Amygdala (tissue), 56 donors: ENCODE measurements around the gene CHTF18.
"Not testable (repeated sequence)": the region's sequence is repeated elsewhere in the genome, so short reads cannot be mapped to it uniquely, and the experiment has no call there.

Experiments used
- DNase-seq, 56 donors: peaks; one replicate each; lab custom pipeline; 2025; lab: John Stamatoyannopoulos, UW

Gene CHTF18

DNA sequence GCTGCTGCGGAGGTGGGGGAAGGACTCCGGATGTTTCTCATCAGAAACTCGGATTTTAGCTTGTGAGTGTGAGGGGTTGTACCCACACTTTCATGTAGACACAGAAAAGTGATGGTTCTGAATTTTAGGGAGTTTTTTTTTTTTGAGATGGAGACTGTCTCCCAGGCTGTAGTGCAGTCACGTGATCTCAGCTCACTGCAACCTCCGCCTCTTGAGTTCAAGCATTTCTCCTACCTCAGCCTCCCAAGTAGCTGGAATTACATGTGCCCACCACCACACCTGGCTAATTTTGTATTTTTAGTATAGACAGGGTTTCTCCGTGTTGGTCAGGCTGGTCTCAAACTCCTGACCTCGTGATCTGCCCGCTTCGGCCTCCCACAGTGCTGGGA lies 34.5 kb downstream of the CHTF18 start:
- DNase-seq = no peak

DNA sequence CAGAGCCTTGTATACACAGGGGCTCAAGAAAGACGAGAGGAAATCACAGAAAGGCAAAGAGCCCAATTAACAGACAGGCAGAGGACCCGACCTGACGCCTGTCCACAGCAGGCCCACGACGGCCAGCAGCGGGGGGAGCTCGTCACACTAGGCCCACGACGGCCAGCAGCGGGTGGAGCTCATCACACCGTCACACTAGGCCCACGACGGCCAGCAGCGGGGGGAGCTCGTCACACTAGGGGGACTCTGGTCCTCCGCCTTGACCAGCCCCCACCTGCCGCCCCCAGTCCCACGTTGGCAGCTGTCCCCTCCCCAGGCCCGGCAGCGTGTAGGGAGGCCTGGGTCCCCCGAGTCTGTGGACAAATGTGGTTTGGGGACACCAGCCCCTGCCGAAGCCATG lies 35.8 kb downstream of the CHTF18 start:
- DNase-seq = no peak

DNA sequence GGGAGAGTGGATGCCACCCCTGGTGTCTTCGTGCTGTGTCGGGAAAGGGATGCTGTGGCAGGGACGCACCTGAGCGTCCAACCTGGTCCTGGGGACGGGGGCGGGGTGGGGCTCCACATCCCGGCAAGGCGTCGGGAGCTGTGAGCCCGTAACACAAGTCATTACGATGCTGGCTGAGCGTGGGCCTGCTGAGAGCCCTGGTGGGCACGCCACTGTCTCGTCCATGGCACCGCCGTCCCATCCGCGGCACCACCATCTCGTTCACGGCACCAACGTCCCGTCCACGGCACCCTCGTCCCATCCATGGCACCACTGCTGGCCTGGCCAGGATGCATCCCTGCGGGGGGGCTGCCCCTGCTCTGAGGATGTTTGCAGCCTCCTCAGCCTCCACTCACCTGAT lies 36.2 kb downstream of the CHTF18 start:
- no peak for DNase-seq

DNA sequence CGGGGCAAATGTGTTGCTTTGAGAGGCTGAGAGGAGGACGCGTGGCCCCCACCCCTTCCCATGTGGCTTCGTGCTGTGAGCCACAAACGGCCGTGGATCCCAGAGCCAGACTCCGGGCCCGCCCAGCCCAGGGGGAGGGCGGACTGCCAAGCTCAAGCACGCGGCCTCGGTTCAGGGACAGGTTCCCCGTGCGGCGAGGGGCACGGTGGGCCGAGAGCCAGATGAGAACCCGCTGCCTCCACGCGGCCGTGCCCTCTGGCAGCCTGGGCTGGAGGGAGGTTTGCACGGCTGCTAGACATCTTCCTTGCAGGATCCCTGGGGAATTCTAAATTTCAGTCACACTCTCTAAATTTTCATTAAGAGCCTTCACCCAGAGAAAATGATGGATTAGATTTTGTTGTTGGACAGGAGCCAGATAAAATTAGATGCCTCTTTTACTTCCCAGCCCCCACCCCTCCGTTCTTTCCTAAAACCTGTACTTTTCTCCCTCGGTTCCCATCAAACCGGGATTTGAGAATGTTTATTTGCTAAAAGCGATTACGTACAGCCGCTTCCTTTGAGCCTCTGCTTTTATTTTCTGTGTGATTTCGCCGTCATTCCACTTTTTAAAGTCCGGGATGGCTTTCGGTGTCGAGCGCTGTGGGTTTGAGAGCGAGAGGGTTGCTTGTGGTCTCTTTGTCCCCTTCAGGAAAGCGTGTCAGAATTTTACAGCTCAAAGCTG lies 37.1 kb downstream of the CHTF18 start:
- DNase-seq = peak in 31 of 56 donors; percentile 4 to 77 (median 38)

DNA sequence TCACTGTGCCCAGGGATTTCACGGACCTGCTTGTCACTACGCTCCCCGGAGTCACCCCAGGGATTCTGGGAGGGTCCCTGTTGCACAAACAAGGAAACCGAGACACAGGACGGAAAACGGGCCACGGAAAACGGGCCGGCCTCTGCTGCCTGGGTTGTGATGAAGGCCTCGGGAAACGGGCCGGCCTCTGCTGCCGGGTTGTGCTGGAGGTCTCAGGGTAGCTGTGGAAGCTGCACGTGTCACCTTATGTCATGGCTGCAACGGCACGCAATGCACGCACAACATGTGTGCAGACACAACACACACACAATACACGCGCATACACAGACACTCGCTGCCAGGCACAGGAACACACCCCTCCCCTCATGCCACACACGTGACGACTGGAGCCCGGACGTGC lies 39.1 kb downstream of the CHTF18 start:
- no peak for DNase-seq

DNA sequence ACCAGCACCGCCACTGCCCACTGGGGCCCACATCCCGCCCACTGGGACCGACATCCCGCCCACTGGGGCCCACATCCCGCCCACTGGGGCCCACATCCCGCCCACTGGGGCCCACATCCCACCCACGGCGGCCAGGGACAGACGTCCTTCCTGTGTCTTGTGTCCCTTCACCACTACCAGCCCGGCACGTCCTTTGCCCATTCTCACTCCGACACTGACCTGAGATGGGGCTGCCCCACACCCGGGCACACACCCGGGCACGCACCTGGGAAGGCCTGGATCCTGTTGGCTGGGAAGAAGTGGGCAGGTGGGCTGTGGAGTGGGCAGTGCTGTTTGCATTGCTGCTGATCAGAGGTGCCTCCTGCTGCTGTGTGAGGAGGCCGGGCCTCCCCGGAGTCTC lies 40.5 kb downstream of the CHTF18 start:
- DNase-seq = no peak

DNA sequence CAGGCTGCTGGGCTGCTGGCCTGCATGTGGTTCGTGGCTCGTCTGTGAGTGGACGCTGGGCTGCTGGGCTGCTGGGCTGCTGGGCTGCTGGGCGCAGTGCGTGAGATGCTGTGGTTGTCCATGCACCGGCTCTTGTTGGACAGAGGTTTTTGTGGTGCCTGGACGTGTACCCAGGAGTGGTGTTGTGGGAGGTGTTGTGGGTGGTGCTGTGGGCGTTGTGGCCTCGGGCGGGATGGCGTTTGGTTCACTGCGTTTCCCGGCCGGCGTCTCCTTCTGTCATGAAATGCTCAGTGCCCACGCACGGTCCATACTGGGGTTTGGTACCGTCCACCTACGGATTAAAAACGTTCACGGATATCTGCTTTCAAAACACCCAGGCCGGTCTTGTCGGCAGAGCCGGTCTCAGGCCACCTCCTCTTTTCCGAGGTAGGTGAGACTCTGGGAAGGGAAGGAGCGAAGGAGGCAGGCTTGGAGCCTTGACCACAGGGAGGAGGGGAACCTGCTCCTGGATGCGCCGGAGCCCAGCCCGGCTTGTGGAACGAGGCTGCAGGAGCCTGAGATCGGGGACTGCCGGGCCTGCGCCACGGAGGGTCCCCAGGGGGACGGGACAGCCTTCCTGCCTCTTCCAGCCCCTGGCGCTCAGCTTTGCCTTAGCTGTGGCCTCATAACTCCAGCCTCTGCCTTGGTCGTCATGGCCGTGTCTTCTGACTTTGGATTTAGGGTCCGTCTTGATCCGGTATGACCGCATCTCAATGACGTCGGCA lies 41.9 kb downstream of the CHTF18 start:
- no peak for DNase-seq

DNA sequence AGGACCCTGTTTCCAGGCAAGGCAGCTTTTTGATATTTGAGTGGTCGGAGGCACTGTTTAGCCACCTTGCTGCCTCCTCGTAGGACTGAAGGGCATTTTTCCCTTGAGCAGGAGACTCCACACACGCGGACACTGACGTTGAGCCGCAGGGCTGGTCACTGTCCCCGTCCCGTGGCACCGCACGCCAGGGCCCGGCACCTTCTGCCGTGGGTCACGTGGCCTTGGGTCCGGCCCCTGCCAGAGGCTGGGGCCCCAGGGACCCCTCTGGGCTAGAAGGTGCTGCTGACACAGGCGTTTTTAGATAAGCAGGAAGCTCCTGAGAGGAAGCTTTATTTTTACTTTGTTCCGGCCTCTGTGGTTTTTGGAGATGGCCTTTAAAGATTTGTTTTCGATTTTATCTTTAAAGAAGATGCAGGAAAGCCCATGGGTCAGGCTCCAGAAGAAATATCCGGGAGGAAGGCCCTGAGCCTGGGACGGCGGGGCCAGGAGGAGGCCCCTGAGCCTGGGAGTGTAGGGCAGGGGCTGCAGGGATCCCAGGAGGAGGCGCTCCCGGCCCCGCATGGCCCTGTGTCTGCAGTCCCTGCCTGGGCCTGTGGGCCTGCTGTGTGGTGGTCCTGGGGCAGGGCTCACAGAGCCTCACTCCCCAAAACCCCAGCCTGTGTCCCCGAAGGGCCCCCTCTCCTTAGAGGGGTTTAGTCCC lies 42.6 kb downstream of the CHTF18 start:
- DNase-seq = no peak

DNA sequence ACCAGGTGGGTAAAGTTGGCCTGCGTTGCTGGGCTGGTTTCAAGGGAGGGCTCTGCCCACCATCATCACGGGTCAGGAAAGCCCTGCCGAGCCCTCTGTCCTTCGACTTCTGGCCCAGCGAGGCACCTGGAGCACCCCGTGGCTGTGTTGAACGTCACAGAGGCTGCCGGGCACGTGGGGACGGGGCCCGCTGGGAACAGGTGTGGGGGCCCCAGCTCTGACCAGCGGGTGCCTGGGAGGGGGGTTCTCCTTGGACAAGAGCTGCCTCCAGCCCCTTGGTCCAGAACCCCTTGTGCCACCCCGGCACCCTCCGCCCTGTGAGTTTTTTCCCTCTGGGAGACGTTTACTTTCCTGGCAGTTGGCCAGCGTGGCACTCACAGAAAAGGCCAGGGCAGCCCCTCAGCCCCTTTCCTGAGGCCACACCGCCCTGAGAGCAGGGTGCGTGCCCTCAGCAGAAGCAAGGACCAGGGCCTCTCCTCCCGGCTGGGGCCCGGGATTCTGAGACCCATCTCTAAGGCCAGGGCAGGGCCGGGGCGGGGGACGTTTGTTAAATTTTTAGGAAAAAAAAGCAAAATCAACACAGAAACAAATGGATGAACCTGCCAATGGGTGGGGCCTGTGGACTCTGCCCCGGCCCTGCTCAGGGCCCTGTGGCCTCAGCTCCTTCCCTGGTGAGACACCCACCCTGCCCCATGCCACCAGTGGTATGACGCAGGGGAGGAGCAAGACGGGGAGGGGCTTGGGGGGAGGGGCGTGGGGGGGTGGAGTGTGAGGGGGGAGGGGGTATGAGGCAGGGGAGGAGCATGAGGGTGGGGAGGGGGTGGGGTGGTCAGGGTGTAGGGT lies 43.4 kb downstream of the CHTF18 start:
- DNase-seq = no peak

DNA sequence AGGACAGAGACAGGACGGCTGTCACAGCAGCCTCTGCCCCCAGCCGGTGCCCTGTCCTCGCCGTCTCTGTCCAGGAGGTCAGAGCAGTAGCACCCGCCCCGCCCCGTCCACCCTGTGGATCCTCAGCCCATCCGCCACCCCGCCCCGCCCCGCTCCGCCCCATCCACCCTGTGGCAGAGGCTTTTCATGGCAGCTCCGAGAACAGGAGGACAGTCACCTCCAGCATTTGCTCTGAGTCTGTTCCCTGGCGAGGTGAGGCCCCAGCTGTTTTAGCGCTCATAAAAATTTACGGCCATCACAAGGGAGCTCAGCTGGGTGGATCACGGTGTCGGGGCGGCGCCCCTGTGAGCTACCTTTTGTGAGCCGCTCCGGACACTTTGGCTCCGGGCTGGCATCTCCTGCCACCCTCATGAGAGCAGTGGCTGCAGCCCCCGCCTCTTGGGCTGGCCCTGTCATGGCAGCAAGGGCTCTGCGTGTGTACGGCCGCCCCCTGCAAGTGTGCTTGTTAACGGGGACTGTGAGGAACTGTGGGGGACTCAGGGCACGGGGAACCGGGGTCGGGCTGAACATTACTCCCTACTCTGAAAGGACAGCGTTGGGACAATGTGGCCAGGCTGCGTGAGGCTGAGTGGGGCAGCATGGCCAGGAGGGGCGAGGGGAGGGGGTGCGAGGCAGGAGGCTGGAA lies 44.4 kb downstream of the CHTF18 start:
- DNase-seq = no peak

DNA sequence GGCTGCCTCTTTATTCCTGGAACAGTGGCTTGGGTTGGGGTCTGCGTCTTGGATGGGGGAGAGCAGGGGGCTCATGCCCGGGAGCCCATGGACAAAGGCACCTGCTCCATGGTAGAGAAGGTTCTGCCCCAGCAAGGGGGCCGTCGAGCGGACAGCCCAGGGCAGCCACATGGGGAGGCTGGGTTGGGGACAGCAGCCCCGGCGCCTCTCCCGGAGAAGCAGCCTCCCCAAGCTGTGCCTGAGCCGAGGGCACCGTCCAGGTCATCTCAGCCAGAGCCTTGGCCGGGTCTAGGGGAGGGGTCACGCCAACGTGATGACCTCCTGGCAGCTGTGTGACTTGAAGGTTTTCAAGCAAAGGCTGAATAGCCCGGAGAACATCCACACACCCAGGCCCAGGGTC lies 45.0 kb downstream of the CHTF18 start:
- no peak for DNase-seq

DNA sequence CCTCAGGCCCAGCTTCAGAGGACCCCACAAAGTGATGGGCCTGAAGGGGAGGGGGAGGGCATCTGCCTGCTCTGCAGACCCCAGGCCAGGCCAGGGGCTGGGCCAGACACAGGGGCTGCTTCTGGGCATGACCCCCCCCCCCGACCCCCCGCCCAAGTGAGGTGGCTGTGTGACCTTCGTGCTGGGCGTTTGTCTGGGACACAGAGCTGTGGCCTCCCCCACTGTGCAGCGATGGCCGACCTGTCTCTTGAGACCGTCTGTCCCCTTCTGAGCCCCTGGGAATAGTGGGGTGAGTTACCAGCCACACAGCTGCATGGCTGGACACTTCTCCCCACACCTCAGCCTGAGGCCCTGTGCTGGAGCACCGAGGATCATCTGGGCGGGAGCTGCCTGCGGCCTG lies 47.0 kb downstream of the CHTF18 start:
- DNase-seq = no peak

DNA sequence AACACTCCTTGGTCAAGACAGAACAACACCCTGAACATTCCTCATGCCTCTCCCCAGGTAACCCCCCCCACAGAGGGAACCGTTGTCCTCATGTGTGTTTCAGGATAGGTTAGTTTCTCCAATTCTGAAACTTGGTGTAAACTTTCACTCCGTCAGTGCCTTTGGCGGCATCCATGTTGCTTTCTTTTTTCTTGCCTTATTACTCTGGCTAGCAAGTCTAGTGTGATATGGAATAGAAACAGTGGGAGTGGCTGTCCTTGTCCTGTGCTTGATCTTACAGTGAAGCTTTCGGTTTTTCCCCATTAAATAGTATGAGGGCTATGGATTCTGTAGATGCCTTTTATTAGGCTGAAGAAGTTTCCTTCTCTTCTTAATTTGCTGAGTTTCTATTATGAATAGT lies 47.8 kb downstream of the CHTF18 start:
- DNase-seq = no peak

DNA sequence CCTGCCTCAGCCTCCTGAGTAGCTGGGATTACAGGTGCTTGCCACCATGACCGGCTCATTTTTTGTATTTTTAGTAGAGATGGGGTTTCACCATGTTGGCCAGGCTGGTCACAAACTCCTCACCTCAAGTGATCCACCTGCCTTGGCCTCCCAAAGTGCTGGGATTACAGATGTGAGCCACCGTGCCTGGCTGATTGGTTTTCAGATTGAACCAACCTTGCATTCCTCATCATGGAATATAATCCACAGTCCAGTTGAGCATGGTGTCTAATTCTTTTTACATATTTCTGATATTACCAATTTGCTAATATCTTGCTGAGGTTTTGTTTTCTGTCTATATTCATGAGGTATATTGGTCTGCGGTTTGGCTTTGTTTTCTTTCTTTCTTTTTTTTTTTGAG lies 48.4 kb downstream of the CHTF18 start:
- DNase-seq = not testable (repeated sequence)

DNA sequence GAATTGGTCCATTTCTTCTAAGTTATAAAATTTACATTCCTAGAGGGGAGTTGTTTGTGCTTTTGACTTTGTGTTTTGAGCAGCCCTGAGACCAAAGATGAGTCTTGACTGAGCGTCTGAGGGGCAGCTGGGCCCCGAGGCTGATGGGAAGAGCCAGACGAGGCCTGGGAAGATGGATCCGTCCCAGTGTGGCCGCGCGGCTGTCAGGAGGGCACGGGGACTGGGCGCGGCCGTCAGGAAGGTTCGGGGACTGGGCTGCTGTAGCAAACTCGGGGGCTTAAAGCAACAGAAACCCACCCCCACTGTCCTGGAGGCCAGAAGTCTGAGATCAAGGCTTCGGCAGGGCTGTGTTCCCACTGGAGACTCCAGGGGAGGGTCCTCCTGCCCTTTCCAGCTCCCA lies 50.3 kb downstream of the CHTF18 start:
- DNase-seq = no peak

DNA sequence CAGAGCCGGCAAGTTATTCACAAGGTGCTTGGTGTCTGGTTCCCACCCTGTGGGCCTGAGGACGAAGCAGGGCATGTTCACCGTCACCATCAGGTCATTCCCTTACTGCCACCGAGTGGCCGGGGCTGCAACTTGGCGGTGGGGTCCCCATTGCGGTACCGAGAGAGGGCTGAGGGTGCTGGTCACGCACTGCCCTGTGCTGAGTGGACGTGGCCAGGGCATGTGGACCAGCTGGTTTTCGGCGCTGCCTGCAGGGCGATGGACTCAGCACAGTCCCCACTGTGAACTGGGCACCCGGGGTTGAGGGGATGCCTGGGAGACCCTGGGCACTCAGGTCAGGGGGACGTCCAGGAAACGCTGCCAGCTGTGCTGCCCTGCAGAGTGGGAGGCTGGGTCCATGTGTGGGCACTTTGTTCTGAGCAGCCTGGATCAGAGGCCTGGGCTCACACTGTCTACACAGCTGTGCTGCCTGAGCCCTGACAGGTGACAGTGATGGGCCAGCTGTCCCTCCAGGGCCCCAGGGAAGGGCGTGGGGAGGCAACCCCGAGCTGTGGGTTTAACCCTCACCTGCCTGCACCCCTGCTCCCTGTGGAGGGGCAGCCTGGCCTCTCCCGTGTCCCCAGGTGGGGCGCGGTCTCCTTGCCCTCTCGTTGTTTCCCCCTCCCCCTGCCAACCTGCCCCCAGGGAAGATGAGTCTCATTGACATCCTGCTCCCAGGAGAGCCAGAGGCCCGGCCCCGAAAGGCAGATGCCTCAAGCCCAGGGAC lies 51.4 kb downstream of the CHTF18 start:
- no peak for DNase-seq

DNA sequence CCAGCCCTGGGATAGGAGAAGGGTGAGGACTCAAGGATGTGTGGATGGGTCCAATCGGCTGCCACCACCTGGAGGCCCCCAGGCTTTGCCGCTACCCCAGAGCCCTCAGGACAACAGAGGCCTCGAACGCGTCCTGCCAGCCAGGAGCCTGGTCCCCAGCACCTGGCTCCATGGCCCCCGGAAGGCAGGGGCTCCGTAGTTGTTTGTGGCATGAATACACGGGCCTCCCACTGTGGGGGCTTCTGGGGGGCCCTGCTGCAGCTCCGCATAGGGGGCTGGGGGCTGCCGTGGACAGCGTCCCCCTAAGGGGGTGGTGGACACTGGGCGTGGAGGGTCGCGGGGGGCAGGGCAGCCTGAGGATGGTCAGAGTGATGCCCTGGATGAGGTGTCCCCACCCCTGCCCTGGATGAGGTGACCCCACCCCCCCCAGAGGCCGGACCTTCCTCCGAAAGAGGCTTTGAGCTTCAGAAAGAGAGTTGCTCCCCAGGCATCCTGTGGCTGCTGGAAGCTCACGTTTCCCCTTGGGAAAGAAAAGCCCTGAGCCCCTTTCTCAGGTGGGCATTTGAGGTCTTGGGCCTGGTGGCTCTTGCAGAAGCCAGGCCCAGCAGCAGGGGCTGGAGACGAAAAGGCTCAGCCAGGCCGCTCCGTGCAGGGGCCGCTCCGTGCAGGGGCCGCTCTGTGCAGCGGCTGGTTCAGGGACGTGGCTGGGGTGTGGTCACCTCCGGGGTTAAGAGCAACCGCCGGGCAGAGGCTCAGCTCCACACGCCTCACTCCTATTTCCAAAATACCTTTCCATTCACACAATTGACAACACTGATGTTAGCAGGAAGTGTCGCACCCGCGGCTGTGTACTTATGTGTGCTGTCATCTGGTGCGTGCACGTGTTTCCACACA lies 52.4 kb downstream of the CHTF18 start:
- DNase-seq = no peak

DNA sequence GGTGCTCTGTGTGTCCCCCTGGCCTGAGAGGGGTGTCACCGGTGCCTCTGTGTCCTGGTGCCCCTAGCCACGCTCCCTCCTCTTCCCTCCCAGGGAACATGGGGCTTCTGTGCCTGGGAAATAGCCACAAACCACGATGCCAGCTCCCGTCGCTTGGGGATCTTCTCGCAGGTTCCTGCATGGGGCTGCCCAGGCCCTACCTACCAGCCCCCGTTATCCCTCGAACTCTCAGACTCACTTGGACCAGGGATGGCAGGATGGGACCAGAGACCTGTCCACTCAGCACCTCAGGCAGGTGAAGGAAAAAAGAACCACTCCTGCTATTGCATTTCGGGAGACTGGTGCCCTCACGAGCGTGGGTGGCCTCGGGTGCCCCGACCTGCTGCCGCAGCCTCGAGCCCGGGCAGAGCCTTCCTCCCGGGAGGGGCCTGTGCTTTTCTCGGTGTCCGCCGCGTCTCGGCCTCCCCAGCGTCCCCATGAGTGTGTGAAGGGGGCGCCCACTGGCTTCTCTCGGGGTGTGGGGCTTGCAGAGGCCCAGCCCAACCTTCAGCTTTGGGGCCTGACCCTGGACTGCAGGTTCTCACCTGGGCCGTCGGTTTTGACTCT lies 53.1 kb downstream of the CHTF18 start:
- no peak for DNase-seq
